HepG2 (cell line): Measurements from ENCODE around the gene TMOD2. TPM values are rescaled to one million over a fixed set of nuclear protein-coding genes. Genes with fewer than 3 reads are reported as not detected.

Experiments used
- CEBPZ ChIP-seq: IDR thresholded peaks from 2 replicates; pipeline ENCODE4 v1.6.1; 2012; ENCODE audit warnings: low read length, improper control_type of control experiment
- DR1 ChIP-seq: sonication (generic); formaldehyde crosslinking; IDR thresholded peaks from 2 replicates; pipeline ENCODE4 v1.8.0; 2021; ENCODE audit warnings: mild to moderate bottlenecking, missing genetic modification reagents, inconsistent platforms
- HMG20B ChIP-seq: conservative IDR thresholded peaks from 2 replicates; pipeline ENCODE4 v1.6.1; 2016; ENCODE audit warnings: missing genetic modification reagents, missing compliant biosample characterization
- HMGXB4 ChIP-seq, 2 experiments: sonication (generic) in 1 of 2; formaldehyde crosslinking in 1 of 2; IDR thresholded peaks; 2 replicates each; pipeline versions ENCODE4 v1.4.0 to v1.6.1; 2018 to 2020; ENCODE audit warnings: missing genetic modification reagents in 2 of 2, borderline replicate concordance in 1 of 2, low read depth in 1 of 2, mild to moderate bottlenecking in 1 of 2, missing biosample characterization in 1 of 2
- HOXA5 ChIP-seq: sonication (generic); formaldehyde crosslinking; IDR thresholded peaks from 2 replicates; pipeline ENCODE4 v1.4.0; 2020; ENCODE audit warnings: missing genetic modification reagents
- JUND ChIP-seq: sonication (generic); formaldehyde crosslinking; IDR thresholded peaks from 2 replicates; pipeline ENCODE4 v1.8.0; 2022; ENCODE audit warnings: mild to moderate bottlenecking, missing genetic modification reagents
- MAFF ChIP-seq: IDR thresholded peaks from 2 replicates; pipeline ENCODE4 v1.6.1; 2011; ENCODE audit warnings: low read depth, low read length, improper control_type of control experiment
- MED1 ChIP-seq: sonication (generic); formaldehyde crosslinking; IDR thresholded peaks from 2 replicates; pipeline ENCODE4 v1.4.0; 2020; ENCODE audit warnings: missing genetic modification reagents
- NFE2L2 ChIP-seq: fragments of 150-350 bp; IDR thresholded peaks from 2 replicates; pipeline ENCODE4 v1.6.1; 2014; ENCODE audit warnings: low read length
- RAD51 ChIP-seq: fragments of 450-650 bp; IDR thresholded peaks from 2 replicates; pipeline ENCODE4 v1.6.1; 2016; ENCODE audit warnings: borderline replicate concordance
- SMAD3 ChIP-seq: sonication (generic); formaldehyde crosslinking; IDR thresholded peaks from 2 replicates; pipeline ENCODE4 v1.4.0; 2020; ENCODE audit warnings: missing genetic modification reagents
- SOX5 ChIP-seq: IDR thresholded peaks from 2 replicates; pipeline ENCODE4 v1.6.1; 2016; ENCODE audit warnings: borderline replicate concordance
- STAT5B ChIP-seq: sonication (generic); formaldehyde crosslinking; IDR thresholded peaks from 2 replicates; pipeline ENCODE4 v1.4.0; 2020; ENCODE audit warnings: missing genetic modification reagents
- TEAD3 ChIP-seq: optimal IDR thresholded peaks from 2 replicates; pipeline ENCODE3; 2016; ENCODE audit warnings: borderline replicate concordance
- THRA ChIP-seq: sonication (generic); formaldehyde crosslinking; IDR thresholded peaks from 2 replicates; pipeline ENCODE4 v1.4.0; 2020; ENCODE audit warnings: missing genetic modification reagents, borderline replicate concordance
- ZBTB21 ChIP-seq: sonication (generic); formaldehyde crosslinking; IDR thresholded peaks from 2 replicates; pipeline ENCODE4 v1.4.0; 2020; ENCODE audit warnings: missing genetic modification reagents
- ZNF460 ChIP-seq: sonication (generic); formaldehyde crosslinking; IDR thresholded peaks from 2 replicates; pipeline ENCODE4 v1.5.1; 2020; ENCODE audit warnings: missing genetic modification reagents, mild to moderate bottlenecking, borderline replicate concordance
- ZNF619 ChIP-seq: sonication (generic); formaldehyde crosslinking; IDR thresholded peaks from 2 replicates; pipeline ENCODE4 v1.4.0; 2020; ENCODE audit warnings: mild to moderate bottlenecking, missing genetic modification reagents
- ZNF652 ChIP-seq: IDR thresholded peaks from 2 replicates; pipeline ENCODE4 v1.6.1; 2016; ENCODE audit warnings: low read depth, borderline replicate concordance
- ZNF775 ChIP-seq: sonication (generic); formaldehyde crosslinking; IDR thresholded peaks from 2 replicates; pipeline ENCODE4 v1.4.0; 2020; ENCODE audit warnings: missing genetic modification reagents, mild to moderate bottlenecking, moderate library complexity, borderline replicate concordance
- polyA plus RNA-seq, 8 experiments: library from polyadenylated mRNA; depleted of rRNA in 3 of 8; stranded (reverse) in 7 of 8; unstranded in 1 of 8; fragments of >200 nt; fragmentation: Illumina TruSeq in 4 of 8; extraction: Trizol in 4 of 8; gene quantifications; 2 replicates each; pipeline versions ENCODE4 v1.2.1 to v1.2.3, GENCODE V29; 2011 to 2016; ENCODE audit warnings: low read depth in 4 of 8, missing spikeins in 1 of 8, mixed read lengths in 1 of 8; ENCODE audit not compliant: insufficient read depth in 1 of 8
- total RNA-seq, 5 experiments: library from RNA; depleted of rRNA; stranded (reverse); fragments of >200 nt; fragmentation: Illumina TruSeq; extraction: Trizol; gene quantifications; 2 replicates each; pipeline ENCODE4 v1.2.3, GENCODE V29; 2016; ENCODE audit warnings: low read depth in 1 of 5
- TF ChIP-seq, protein P1 (sequence below): sonication (generic); formaldehyde crosslinking; conservative IDR thresholded peaks from 2 replicates; pipeline ENCODE4 v1.4.0; 2020; ENCODE audit warnings: missing genetic modification reagents

Gene TMOD2
- total and polyA plus RNA-seq, 2 of the 13 experiments (the other 11 are each of a cell fraction or from before 2014, with no cell fraction given): 0.01 to 0.02 TPM

GRCh38 chr15:51829376-51830275 lies 78.2 kb downstream of the TMOD2 start, which contains the start of gene TMOD3 (continued):
- TF ChIP-seq, protein P1, sequence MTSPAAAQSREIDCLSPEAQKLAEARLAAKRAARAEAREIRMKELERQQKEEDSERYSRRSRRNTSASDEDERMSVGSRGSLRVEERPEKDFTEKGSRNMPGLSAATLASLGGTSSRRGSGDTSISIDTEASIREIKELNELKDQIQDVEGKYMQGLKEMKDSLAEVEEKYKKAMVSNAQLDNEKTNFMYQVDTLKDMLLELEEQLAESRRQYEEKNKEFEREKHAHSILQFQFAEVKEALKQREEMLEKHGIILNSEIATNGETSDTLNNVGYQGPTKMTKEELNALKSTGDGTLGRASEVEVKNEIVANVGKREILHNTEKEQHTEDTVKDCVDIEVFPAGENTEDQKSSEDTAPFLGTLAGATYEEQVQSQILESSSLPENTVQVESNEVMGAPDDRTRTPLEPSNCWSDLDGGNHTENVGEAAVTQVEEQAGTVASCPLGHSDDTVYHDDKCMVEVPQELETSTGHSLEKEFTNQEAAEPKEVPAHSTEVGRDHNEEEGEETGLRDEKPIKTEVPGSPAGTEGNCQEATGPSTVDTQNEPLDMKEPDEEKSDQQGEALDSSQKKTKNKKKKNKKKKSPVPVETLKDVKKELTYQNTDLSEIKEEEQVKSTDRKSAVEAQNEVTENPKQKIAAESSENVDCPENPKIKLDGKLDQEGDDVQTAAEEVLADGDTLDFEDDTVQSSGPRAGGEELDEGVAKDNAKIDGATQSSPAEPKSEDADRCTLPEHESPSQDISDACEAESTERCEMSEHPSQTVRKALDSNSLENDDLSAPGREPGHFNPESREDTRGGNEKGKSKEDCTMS (CRISPR knock-in tag): no peak; the same call in 1 of the 2 replicates
- TF ChIP-seq STAT5B: no peak
- peak; percentile 54; the same call in 1 of the 2 replicates for TF ChIP-seq HOXA5 (CRISPR knock-in tag)
- no peak for TF ChIP-seq SOX5 (CRISPR knock-in tag)
- TF ChIP-seq MED1 (CRISPR knock-in tag): peak; percentile 29; the same call in 1 of the 2 replicates
- TF ChIP-seq HMGXB4 (CRISPR knock-in tag; IDR thresholded peaks at IDR 0.05; ENCODE audit: borderline replicate concordance in 1 of 2, low read depth in 1 of 2): peak; percentile 74 to 76; a peak in 3 of 4 replicates
- TF ChIP-seq ZNF775: no peak
- TF ChIP-seq RAD51: no peak
- no peak for TF ChIP-seq TEAD3 (CRISPR knock-in tag)
- TF ChIP-seq HMG20B (CRISPR knock-in tag): no peak
- TF ChIP-seq JUND (CRISPR knock-in tag): no peak
- TF ChIP-seq SMAD3 (CRISPR knock-in tag): 0 out of 2 replicates have a peak, but pooled peaks have one; percentile 31
- TF ChIP-seq CEBPZ: no peak
- TF ChIP-seq ZNF652 (CRISPR knock-in tag): no peak
- TF ChIP-seq ZNF460 (CRISPR knock-in tag): no peak
- no peak for TF ChIP-seq NFE2L2
- TF ChIP-seq DR1: no peak
- TF ChIP-seq MAFF: no peak
- no peak for TF ChIP-seq ZBTB21
- no peak for TF ChIP-seq ZNF619 (CRISPR knock-in tag)
- TF ChIP-seq THRA (CRISPR knock-in tag): 0 out of 2 replicates have a peak, but pooled peaks have one; percentile 8
